Left lobe of liver (tissue), 2 donors: ENCODE data around the gene CLEC4C. TPM values are rescaled to one million over a fixed set of nuclear protein-coding genes. Genes with fewer than 3 reads are reported as not detected.

Source experiments
- ATAC-seq: fragments of 200-7000 bp; cut with Tn5 transposase; one replicate; pipeline ENCODE4 v1.9.1; 2020; ENCODE audit warnings: mild to moderate bottlenecking, moderate library complexity
- DNase-seq: peaks from one replicate; pipeline ENCODE4 v3.0.0-alpha.2; 2020; ENCODE audit warnings: low spot score
- total RNA-seq: library from RNA; stranded (reverse); gene quantifications from one replicate; pipeline ENCODE4 v1.2.1, GENCODE V29; 2021
- donor health status: DM: no; HTN: no; CAD: no; lungs with moderate emphysema.
- donor health status: DM: no; HTN: yes; CAD: no.

CLEC4C gene
- total RNA-seq, 1 donor from 2014 or later: not detected

DNA sequence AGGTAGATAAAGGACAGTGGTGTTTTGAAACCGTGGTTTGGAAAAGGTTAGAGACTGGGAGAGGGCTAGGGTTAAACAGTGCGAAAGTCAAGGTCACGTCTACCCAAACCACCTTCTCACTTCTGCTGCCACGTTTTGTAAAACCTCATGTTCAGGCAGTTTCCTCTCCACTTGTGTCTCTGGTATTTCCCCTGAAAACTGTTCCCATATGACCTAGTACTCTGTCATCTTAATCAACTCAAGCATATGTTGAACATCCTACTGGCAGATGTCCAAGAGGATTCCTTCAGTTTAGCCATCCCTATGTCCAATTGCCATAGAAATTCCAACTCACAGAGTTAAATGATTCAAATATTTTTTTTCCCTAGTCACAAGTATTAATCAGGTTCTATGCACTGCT lies 17.4 kb downstream of the CLEC4C start:
- no peak for DNase-seq
- no peak for ATAC-seq

DNA sequence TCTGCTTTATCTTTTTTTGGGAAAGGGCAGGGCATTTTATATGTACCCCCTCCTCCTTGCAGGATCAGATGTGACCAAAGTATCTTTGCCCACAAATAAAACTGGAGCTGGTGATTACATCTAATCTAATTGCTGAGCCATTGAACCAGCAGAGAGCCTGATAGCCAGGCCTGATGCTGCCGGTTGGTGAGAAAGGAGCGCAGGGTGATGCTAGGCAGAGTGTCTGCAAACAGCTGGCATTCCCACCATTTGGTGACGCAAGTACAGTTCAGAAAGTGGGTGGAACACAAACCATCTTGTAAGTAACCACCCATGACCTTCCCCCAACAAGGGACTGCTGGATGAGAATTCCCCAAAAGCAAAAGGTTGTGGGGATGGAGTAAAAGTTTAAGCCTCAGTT lies 23.2 kb downstream of the CLEC4C start:
- DNase-seq: no peak
- ATAC-seq: no peak

DNA sequence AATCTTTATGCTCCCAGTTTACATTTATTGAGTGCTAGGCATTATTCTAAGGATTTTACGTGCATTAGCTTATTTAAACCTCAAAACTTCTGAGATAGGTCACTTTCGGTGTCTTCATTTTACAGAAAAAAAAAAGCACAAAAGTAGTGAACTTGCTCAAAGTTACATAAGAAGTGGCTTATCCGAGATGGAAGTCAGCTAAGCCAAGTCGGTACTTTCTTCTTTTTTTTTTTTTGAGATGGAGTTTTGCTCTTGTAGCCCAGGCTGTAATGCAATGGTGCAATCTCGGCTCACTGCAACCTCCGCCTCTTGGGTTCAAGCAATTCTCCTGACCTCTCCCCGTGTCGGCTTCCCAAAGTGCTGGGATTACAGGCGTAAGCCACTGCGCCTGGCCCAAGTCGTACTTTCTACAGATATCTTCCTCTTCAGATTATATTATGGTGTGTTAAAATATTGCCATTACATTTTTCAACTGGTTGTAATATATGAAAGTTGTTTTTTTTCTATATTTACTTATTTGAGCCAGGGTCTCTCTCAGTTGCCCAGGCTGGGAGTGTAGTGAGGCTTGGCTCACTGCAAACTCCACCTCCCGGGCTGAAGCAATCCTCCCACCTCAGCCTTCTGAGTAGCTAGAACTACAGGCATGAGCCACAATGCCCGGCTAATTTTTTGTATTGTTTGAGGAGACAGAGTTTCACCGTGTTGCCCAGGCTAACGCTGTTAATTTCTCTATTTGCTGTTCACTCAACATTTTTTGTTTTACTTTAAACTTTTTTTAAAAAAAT lies 27.0 kb downstream of the CLEC4C start:
- ATAC-seq (no peak), DNase-seq (no peak)

DNA sequence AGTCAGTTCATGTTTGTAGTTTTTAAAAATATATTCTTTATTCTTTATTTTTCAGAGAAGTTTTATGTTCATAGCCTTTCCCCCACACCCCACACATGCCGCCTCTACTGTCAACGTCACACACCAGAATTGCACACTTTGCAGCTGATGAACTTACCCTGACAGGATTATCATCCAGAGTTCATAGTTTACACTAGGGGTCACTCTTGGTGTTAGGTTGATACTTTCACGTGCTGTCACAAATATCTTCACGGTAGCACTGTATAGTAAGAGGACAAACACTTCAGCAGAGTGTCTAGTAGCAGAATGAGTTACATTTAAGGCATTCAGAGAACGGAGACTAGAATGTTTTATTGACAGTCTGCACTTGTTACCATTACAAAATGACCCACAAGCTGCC lies 30.8 kb downstream of the CLEC4C start:
- ATAC-seq (peak; percentile 89), DNase-seq (no peak)

DNA sequence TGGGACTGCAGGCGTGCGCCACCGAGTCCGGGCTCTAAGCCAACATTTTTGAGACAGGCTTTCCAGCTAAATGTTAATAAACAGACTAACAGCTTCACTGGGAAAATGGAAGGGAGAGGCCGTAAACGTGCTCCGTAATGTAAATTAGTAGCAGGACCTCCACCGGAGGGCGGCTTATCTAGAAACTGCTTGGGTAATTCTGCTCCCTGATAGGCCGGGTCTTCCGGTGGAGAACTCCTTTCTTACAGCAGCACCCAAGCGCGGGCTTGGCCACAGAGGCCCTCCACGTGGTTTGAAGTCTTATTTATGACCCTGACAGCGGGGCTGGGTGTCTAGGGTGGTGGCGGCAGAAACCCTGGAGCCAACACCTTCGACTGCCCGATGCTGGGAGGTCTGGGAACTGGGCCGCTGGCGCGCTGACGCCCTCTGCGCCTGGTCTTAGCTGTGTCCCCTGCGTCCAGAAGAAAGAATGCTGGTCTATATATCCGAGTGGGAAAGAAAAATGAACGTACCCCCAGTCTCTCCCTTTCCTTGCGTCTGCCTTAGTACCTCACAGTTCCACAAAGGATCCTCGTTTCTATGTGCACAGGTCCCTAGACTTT lies 34.2 kb downstream of the CLEC4C start:
- ATAC-seq (no peak), DNase-seq (no peak)

DNA sequence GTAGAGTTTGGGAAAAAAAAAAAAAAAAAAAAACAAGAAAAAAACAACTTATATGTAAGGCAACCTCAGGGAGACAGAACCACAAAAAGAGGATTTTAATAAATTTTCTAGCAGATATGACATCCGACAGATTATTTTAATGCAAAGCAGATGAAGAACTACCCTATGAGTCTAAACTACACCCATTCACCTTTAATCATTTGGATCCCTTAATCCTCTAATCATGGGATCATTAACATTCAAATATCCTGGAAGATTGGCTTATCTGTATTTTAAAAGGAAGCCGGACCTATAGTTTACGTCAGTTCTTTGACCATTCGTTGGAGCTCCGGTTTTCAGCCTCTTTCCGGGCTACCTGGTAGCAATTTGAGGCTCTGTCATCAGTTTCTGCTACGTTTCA lies 36.0 kb downstream of the CLEC4C start, which contains the start of gene DPPA3:
DPPA3 (plus strand) TSS at position 301 of the 400 bp plus-strand sequence. CDS start 138 bp downstream, outside the sequence.
- ATAC-seq: no peak
- no peak for DNase-seq

DNA sequence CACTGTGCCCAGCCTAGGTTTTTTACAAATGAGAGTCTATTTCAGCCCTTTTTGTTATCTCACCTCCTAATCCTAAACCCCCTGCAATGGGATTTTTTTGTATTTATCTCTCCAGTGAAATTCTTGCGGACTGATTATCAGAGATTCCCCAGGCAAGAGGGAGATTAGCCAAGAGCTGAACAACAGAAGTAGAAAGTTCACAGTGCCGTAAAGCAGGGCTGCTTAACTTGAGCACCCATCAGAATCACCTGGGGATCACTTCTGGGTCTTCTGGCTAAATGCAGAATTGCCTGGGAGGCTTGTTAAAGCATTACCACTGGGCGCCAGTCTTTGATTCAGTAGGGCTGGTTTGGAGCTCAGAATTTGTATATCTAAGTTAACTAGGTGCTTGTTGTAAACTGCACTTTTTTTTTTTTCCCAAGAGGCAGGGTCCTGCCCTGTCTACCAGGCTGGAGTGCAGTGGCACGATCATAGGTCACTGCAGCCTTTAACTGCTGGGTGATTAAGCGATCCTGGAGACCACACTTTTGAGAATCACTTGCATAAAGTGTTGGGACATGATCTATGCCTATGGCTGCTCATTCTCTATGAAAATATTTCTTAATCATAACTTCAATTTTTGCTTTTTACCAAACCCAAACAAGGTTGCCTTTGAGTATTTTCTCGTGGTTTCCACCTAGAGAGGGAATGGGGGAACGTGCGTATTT lies 37.1 kb downstream of the CLEC4C start:
- ATAC-seq: no peak
- no peak for DNase-seq

DNA sequence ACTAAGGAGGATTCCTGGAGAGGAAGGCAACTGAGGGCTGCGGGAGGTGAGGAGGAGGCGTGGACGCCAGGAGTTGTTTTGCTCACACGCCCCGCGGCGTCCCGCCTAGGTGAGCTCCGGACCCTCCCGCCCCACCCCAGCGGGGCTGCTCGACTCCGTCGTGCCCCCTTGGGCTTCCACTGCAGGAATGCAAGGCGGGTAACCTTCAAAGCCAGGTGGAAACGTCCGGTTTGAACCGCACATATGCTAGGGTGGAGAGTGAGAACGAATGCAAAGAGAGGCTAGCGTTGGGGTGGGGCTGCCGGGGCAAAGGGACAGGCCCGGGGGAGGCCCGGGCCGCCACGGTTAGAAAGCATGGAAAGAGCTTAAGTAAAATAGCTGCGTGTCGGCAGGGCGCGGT lies 41.3 kb downstream of the CLEC4C start:
- DNase-seq: no peak
- ATAC-seq: no peak

DNA sequence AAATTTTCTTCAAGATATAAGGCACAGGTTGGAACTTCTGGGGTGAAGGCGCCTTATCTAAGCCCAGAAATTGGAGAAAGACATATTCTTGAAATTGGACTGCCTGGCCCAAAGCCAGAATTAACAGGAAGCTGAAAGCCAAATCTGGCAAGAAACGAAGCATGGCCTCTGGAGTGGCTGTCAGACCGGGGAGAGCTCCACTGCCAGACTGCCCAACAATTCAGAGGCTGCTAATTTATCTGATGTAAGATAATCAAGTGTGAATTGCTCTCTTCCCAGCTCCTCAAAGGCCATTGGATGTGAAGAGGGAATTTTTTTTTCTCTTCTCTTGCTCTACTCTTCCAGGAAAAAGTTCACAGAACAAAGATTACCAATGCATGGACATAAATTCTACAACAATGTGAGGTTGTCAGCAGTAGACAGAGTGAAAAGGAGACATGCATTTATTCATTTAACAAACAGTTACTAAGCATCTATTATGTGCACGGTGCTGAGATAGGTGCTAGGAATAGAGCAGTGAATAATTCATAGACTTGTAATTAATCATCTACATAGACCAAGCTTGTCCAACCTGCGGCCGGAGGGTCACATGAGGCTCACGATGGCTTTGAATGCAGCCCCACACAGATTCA lies 51.5 kb downstream of the CLEC4C start, which contains the start of gene GDF3:
GDF3 (minus strand) TSS at position 210 of the 632 bp plus-strand sequence; CDS start at position 163, 47 bp downstream.
- no peak for DNase-seq
- ATAC-seq: no peak

DNA sequence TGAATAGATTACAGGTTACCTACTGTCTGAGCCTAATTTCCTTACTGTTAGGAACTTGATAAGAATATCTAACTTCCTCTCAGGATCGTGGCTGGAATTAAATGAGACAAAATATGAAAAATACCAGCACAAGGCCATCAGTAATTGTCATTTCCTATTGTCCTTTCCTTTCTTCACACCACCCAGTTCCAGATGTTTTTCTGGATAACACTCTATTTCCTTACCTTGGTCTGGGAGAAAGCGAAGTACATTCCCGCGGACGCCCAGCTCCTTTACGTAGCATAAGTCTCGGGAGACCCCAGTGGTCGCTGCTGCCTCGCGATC lies 52.0 kb downstream of the CLEC4C start:
- DNase-seq (no peak), ATAC-seq (no peak)

DNA sequence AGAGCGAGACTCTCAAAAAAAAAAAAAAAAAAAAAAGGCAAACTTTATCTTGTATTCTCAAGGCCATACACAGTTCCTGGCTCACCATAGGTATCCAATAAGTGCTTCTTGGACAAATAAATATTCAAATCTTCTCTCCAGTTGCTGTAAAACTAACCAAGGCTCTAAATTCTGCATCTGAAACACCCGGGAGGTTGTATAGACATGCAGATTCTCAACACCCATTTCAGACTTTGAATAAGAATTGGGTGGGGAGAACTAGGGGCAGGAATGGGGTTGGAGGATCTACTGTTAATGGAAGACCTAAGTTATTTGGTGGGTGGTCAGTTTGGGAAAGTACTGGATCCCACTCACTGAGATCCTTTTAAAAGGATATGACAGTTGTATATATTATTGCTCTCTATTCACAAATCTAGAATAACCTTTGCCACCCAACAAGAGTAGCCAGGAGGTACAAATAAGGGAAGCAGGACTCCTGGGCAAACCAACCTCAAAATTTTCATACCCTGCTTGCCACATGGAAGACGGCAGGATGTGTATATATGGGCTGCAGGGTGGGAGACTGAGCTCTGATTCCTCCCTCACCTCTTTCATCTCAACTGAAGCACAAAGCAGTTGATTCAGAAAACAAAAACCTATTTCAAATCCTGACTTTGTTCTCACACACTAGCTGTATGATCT lies 52.5 kb downstream of the CLEC4C start:
- ATAC-seq: no peak
- no peak for DNase-seq

DNA sequence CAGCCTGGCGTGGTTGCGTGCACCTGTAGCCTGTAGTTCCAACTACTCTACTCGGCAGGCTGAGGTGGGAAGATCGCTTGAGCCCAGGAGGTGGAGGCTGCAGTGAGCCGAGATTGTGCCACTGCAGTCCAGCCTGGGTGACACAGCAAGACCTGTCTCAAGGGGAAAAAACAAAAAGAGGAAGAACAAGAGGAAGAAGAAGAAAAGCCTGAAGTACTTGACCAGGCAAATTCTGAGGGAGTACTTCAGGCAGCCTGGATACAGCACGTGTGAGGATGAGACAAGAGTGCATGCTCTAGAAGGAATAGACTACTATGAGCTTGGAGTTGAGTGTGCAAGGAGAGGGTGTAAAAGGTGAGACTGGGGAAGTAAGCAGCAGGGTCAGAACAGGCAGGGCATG lies 53.4 kb downstream of the CLEC4C start:
- ATAC-seq: no peak
- DNase-seq: no peak

DNA sequence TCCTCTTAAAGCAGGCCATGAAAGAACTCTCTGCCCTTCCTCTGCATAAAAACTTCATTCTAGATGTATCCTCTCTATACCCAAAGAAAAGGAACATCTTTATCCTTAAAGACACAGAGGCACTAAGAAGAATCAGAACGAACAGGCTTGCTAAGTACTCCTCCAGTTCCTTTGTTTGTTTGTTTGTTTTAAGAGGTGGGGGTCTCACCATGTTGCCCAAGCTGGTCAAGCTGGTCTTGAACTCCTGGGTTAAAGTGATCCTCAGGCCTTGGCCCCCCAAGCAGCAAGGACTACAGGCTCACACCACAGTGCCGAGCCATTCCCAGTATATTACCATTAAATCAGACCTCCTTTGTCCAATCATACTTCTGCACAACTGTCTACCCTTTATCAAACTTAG lies 65.6 kb downstream of the CLEC4C start:
- DNase-seq: no peak

More for the DNA sequence above, 65.6 kb downstream of the CLEC4C start:
- no peak for ATAC-seq

Other genes with a start within 250 kb of the CLEC4C start
- 52.2 TPM for gene CD163, start 243.6 kb downstream of the CLEC4C start, total RNA-seq
- gene APOBEC1, start 81.5 kb downstream of the CLEC4C start, total RNA-seq: not detected
- gene GDF3, start 51.6 kb downstream of the CLEC4C start, total RNA-seq: not detected
- not detected for gene DPPA3, start 35.9 kb downstream of the CLEC4C start, total RNA-seq
- gene NANOGNB, start 17.8 kb upstream of the CLEC4C start, total RNA-seq: not detected
- gene NANOG, start 42.0 kb upstream of the CLEC4C start, total RNA-seq: 0.70 TPM
- gene SLC2A14, start 125.5 kb upstream of the CLEC4C start, total RNA-seq: 95.3 TPM
- 9.4 TPM for gene SLC2A3, start 188.8 kb upstream of the CLEC4C start, total RNA-seq